ENCODE results near the gene MAPRE2. TPM values are rescaled to one million over a fixed set of nuclear protein-coding genes. Genes with fewer than 3 reads are reported as not detected.
"Not testable (repeated sequence)": the region's sequence is repeated elsewhere in the genome, so short reads cannot be mapped to it uniquely, and the experiment has no call there.

Gene MAPRE2
- total RNA-seq, 1 experiment from 2014 or later = 16.4 TPM

DNA sequence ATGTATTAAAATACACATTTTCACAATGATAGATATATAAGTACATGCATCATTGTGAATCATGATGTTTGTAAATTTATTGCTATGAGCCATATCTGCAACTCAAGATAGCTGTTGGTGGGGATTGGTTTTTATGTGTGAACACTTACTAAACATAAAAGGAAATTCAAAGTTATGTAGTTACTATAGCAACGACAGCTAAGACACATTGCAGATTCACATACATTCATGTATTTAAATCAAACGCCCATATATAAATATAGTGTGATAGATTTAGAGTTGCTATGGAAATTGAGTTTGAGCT is 65.6 kb downstream of the MAPRE2 start:
- TF ChIP-seq EZH2 (IDR thresholded peaks at IDR 0.05; ENCODE audit: borderline replicate concordance, low read depth, low read length, poor library complexity, severe bottlenecking) = no peak
- TF ChIP-seq, protein P1, sequence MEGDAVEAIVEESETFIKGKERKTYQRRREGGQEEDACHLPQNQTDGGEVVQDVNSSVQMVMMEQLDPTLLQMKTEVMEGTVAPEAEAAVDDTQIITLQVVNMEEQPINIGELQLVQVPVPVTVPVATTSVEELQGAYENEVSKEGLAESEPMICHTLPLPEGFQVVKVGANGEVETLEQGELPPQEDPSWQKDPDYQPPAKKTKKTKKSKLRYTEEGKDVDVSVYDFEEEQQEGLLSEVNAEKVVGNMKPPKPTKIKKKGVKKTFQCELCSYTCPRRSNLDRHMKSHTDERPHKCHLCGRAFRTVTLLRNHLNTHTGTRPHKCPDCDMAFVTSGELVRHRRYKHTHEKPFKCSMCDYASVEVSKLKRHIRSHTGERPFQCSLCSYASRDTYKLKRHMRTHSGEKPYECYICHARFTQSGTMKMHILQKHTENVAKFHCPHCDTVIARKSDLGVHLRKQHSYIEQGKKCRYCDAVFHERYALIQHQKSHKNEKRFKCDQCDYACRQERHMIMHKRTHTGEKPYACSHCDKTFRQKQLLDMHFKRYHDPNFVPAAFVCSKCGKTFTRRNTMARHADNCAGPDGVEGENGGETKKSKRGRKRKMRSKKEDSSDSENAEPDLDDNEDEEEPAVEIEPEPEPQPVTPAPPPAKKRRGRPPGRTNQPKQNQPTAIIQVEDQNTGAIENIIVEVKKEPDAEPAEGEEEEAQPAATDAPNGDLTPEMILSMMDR (conservative IDR thresholded peaks at IDR 0.05; ENCODE audit: low read depth, low read length) = no peak
- no peak for DNase-seq (ENCODE audit: low spot score)
- Histone ChIP-seq H3K4me3 (ENCODE audit: low read depth, low read length, poor library complexity, severe bottlenecking) (no peak overlapping the region), H3K4me1 (ENCODE audit: insufficient read depth, low read length, poor library complexity, severe bottlenecking) (no peaks in the 10 kb centered on the region), H3K9me3 (ENCODE audit: low read depth, low read length, poor library complexity, severe bottlenecking) (no peaks in the 10 kb centered on the region), H3K27me3 (replicated peaks; ENCODE audit: insufficient read depth, low read depth, low read length, poor library complexity) (no peaks in the 10 kb centered on the region), H3K36me3 (ENCODE audit: insufficient read depth, low read length, poor library complexity, severe bottlenecking) (no peaks in the 10 kb centered on the region), H3K27ac (ENCODE audit: low read depth, low read length, poor library complexity, severe bottlenecking) (no peak overlapping the region)
- intact Hi-C loops (cut with micrococcal nuclease; ENCODE audit: unreplicated experiment) = no loop called here
- BruUV-seq (replicated peaks) = no TSS peak
- ChIA-PET POLR2A (ENCODE audit: low non-redundant PET) (no interaction called here), CTCF (no interaction called here)

DNA sequence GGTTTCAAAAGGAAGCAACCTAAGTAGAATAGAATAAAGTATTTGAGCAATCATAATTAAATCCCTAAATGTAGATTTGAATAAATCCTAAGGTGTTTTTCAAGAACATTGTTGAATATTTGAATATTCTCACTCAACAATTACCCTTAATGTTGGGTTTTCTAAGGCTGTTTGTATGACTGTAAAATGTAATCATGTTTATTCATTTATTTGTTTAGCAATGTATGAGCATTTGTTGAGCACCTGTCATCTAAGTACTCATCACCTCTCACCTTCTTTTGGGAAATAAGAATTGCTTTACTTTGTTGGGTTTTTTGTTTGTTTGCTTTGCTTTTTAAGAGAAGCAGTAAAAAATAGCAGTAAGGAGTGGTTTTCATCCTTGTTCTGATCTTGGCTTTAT is 66.0 kb downstream of the MAPRE2 start:
- ChIA-PET CTCF (no interaction called here), POLR2A (ENCODE audit: low non-redundant PET) (no interaction called here)
- TF ChIP-seq, protein P1 (conservative IDR thresholded peaks at IDR 0.05; ENCODE audit: low read depth, low read length) = no peak
- no peak for TF ChIP-seq EZH2 (IDR thresholded peaks at IDR 0.05; ENCODE audit: borderline replicate concordance, low read depth, low read length, poor library complexity, severe bottlenecking)
- no TSS peak for BruUV-seq (replicated peaks)
- Histone ChIP-seq H3K9me3 (ENCODE audit: low read depth, low read length, poor library complexity, severe bottlenecking) (no peaks in the 10 kb centered on the region), H3K4me3 (ENCODE audit: low read depth, low read length, poor library complexity, severe bottlenecking) (no peak overlapping the region), H3K4me1 (ENCODE audit: insufficient read depth, low read length, poor library complexity, severe bottlenecking) (no peaks in the 10 kb centered on the region), H3K27ac (ENCODE audit: low read depth, low read length, poor library complexity, severe bottlenecking) (no peak overlapping the region), H3K27me3 (replicated peaks; ENCODE audit: insufficient read depth, low read depth, low read length, poor library complexity) (no peaks in the 10 kb centered on the region), H3K36me3 (ENCODE audit: insufficient read depth, low read length, poor library complexity, severe bottlenecking) (no peaks in the 10 kb centered on the region)
- DNase-seq (ENCODE audit: low spot score) = no peak
- intact Hi-C loops (cut with micrococcal nuclease; ENCODE audit: unreplicated experiment) = no loop called here

DNA sequence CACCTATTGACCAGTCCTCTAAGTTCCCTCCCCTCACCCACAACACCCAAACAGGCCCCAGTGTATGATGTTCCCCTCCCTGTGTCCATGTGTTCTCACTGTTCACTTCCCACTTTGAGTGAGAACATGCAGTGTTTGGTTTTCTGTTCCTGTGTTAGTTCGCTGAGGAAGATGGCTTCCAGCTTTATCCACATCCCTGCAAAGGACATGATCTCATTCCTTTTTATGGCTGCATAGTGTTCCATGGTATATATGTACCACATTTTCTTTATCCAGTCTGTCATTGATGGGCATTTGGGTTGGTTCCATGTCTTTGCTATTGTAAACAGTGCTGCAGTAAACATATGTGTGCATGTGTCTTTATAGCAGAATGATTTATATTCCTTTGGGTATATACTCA is 66.9 kb downstream of the MAPRE2 start:
- H3K4me3 ChIP-seq (ENCODE audit: low read depth, low read length, poor library complexity, severe bottlenecking); DNase-seq (ENCODE audit: low spot score); POLR2A ChIA-PET (ENCODE audit: low non-redundant PET); H3K27ac ChIP-seq (ENCODE audit: low read depth, low read length, poor library complexity, severe bottlenecking); H3K4me1 ChIP-seq (ENCODE audit: insufficient read depth, low read length, poor library complexity, severe bottlenecking); BruUV-seq (replicated peaks); H3K27me3 ChIP-seq (replicated peaks; ENCODE audit: insufficient read depth, low read depth, low read length, poor library complexity); H3K9me3 ChIP-seq (ENCODE audit: low read depth, low read length, poor library complexity, severe bottlenecking); H3K36me3 ChIP-seq (ENCODE audit: insufficient read depth, low read length, poor library complexity, severe bottlenecking); intact Hi-C loops (cut with micrococcal nuclease; ENCODE audit: unreplicated experiment); CTCF ChIA-PET: not testable (repeated sequence)

DNA sequence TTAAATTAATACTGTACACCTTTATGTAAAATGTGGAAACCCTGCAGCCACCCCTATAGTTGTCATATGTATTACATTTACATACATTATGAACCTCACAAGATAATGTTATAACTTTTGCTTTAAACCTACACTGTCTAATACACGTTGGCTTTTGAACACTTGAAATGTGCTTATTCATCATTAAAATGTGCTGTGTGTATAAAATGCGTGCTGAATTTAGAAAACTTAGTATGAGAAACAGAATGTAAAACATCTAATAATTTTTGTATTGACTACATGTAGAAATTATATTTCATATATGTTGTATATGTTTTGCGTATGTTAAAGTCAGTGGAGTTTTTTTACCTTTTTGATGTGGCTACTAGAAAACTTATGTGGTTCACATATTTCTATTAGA is 68.8 kb downstream of the MAPRE2 start:
- H3K27me3 ChIP-seq (replicated peaks; ENCODE audit: insufficient read depth, low read depth, low read length, poor library complexity) = no peaks in the 10 kb centered on the region
- H3K9me3 ChIP-seq (ENCODE audit: low read depth, low read length, poor library complexity, severe bottlenecking) = no peaks in the 10 kb centered on the region
- no peaks in the 10 kb centered on the region for H3K4me1 ChIP-seq (ENCODE audit: insufficient read depth, low read length, poor library complexity, severe bottlenecking)
- H3K4me3 ChIP-seq (ENCODE audit: low read depth, low read length, poor library complexity, severe bottlenecking) = no peak overlapping the region
- H3K36me3 ChIP-seq (ENCODE audit: insufficient read depth, low read length, poor library complexity, severe bottlenecking) = no peaks in the 10 kb centered on the region
- no peak overlapping the region for H3K27ac ChIP-seq (ENCODE audit: low read depth, low read length, poor library complexity, severe bottlenecking)
- ChIA-PET CTCF (no interaction called here), POLR2A (ENCODE audit: low non-redundant PET) (no interaction called here)
- intact Hi-C loops (cut with micrococcal nuclease; ENCODE audit: unreplicated experiment) = no loop called here
- BruUV-seq (replicated peaks) = no TSS peak
- TF ChIP-seq EZH2 (IDR thresholded peaks at IDR 0.05; ENCODE audit: borderline replicate concordance, low read depth, low read length, poor library complexity, severe bottlenecking) = no peak
- TF ChIP-seq, protein P1 (conservative IDR thresholded peaks at IDR 0.05; ENCODE audit: low read depth, low read length) = no peak
- no peak for DNase-seq (ENCODE audit: low spot score)
